Gastrocnemius medialis (tissue), 4 donors: ENCODE results near the gene LMBR1. TPM values are rescaled to one million over a fixed set of nuclear protein-coding genes. Genes with fewer than 3 reads are reported as not detected.

Experiments used
- ATAC-seq, 2 donors: fragments of 150-250 bp; one replicate each; pipeline ENCODE4 v1.9.1; 2016
- DNase-seq, 2 donors: peaks; one replicate each; pipeline ENCODE4 v3.0.0-alpha.2; 2019
- H3K27ac ChIP-seq, 4 donors: fragments of 200-600 bp; sonication (generic); 1 replicate in 1 of 4; 2 replicates in 3 of 4; pipeline ENCODE4 v1.5.1; 2016 to 2018; ENCODE audit warnings: mild to moderate bottlenecking in 2 of 4, moderate library complexity in 1 of 4
- H3K27me3 ChIP-seq, 3 donors: fragments of 200-600 bp; sonication (generic) in 2 of 3; 1 replicate in 1 of 3; 2 replicates in 2 of 3; pipeline versions ENCODE4 v1.5.1 to v1.6.0; 2016 to 2019; ENCODE audit warnings: mild to moderate bottlenecking in 1 of 3, moderate library complexity in 1 of 3
- H3K36me3 ChIP-seq, 2 donors: fragments of 200-600 bp; sonication (generic) in 1 of 2; one replicate each; pipeline ENCODE4 v1.5.1; 2017 to 2018
- H3K4me1 ChIP-seq, 2 donors: fragments of 200-600 bp; sonication (generic) in 1 of 2; one replicate each; pipeline ENCODE4 v1.5.1; 2016 to 2017; ENCODE audit warnings: mild to moderate bottlenecking in 2 of 2
- H3K4me3 ChIP-seq, 4 donors: fragments of 200-600 bp; sonication (generic) in 3 of 4; 1 replicate in 1 of 4; 2 replicates in 3 of 4; pipeline ENCODE4 v1.5.1; 2016 to 2019; ENCODE audit warnings: mild to moderate bottlenecking in 2 of 4
- H3K9me3 ChIP-seq, 3 donors: fragments of 200-600 bp; sonication (generic) in 2 of 3; 1 replicate in 1 of 3; 2 replicates in 2 of 3; pipeline ENCODE4 v1.5.1; 2016 to 2019
- POLR2A ChIP-seq, 2 donors: fragments of 450-650 bp; IDR thresholded peaks; one replicate each; pipeline ENCODE4 v1.6.1; 2017; ENCODE audit warnings: antibody characterized with exemption in 2 of 2, mild to moderate bottlenecking in 2 of 2, moderate library complexity in 2 of 2
- in situ Hi-C, 4 donors: fragments of 200-750 bp; cut with MboI; loops; one replicate each; pipeline versions ENCODE4 v1.15.0 to v1.8.0; 2017; ENCODE audit warnings: low sequenced_read_pairs in 4 of 4
- intact Hi-C: fragments of 100-400 bp; cut with DNase I; formaldehyde crosslinking; loops from one replicate; pipeline ENCODE4 v1.15.1; 2023; ENCODE audit warnings: low total_unique reads
- total RNA-seq, 4 donors: library from RNA; depleted of rRNA; stranded (reverse); fragments of >200 nt; gene quantifications; one replicate each; pipeline versions ENCODE4 v1.1.0 to v1.2.3, GENCODE V29; 2016
- TF ChIP-seq, protein P1 (sequence below), 5 experiments: fragments of 450-650 bp in 3 of 5; fragments of 200-600 bp in 2 of 5; sonication (generic) in 2 of 5; IDR thresholded peaks in 4 of 5; conservative IDR thresholded peaks in 1 of 5; 1 replicate in 4 of 5; 2 replicates in 1 of 5; pipeline ENCODE4 v1.5.1; 2016 to 2019; ENCODE audit warnings: antibody characterized with exemption in 5 of 5, mild to moderate bottlenecking in 3 of 5, moderate library complexity in 3 of 5

The LMBR1 gene
- total RNA-seq, 4 donors from 2014 or later, result 27.9 to 87.0 (median 35.3) TPM

DNA sequence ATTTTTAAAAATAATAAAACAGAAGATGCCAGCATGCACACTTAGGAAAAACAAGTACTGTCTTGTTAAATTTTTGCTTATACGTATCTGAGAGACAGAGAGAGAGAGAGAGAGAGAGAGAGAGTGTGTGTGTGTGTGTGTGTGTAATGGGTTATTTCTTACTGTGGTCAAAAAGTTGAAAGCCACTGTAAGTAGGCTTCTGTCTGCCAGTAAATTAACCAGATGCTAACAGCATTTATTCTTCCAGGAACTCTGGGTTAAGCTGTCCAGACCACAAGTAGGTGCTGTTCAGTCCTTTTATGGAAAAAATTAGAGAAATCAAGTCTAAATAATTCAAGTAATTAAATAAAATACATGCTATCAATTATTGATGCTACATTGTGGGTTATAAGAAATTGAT, 212.7 kb downstream of the LMBR1 start:
- in situ Hi-C loops (no loop called here), intact Hi-C loops (no loop called here)
- ATAC-seq, result no peak
- Histone ChIP-seq H3K4me3 (no peak overlapping the region), H3K27ac (no peak overlapping the region), H3K27me3 (no peaks in the 10 kb centered on the region), H3K4me1 (no peaks in the 10 kb centered on the region), H3K36me3 (peaks cover 3 to 71% of the 10 kb centered on the region in 2 donors), H3K9me3 (no peaks in the 10 kb centered on the region)
- TF ChIP-seq, protein P1, sequence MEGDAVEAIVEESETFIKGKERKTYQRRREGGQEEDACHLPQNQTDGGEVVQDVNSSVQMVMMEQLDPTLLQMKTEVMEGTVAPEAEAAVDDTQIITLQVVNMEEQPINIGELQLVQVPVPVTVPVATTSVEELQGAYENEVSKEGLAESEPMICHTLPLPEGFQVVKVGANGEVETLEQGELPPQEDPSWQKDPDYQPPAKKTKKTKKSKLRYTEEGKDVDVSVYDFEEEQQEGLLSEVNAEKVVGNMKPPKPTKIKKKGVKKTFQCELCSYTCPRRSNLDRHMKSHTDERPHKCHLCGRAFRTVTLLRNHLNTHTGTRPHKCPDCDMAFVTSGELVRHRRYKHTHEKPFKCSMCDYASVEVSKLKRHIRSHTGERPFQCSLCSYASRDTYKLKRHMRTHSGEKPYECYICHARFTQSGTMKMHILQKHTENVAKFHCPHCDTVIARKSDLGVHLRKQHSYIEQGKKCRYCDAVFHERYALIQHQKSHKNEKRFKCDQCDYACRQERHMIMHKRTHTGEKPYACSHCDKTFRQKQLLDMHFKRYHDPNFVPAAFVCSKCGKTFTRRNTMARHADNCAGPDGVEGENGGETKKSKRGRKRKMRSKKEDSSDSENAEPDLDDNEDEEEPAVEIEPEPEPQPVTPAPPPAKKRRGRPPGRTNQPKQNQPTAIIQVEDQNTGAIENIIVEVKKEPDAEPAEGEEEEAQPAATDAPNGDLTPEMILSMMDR (IDR thresholded peaks at IDR 0.05 in 4 of 5, conservative IDR thresholded peaks at IDR 0.05 in 1 of 5), result no peak
- no peak for TF ChIP-seq POLR2A (IDR thresholded peaks at IDR 0.05)
- DNase-seq, result no peak

DNA sequence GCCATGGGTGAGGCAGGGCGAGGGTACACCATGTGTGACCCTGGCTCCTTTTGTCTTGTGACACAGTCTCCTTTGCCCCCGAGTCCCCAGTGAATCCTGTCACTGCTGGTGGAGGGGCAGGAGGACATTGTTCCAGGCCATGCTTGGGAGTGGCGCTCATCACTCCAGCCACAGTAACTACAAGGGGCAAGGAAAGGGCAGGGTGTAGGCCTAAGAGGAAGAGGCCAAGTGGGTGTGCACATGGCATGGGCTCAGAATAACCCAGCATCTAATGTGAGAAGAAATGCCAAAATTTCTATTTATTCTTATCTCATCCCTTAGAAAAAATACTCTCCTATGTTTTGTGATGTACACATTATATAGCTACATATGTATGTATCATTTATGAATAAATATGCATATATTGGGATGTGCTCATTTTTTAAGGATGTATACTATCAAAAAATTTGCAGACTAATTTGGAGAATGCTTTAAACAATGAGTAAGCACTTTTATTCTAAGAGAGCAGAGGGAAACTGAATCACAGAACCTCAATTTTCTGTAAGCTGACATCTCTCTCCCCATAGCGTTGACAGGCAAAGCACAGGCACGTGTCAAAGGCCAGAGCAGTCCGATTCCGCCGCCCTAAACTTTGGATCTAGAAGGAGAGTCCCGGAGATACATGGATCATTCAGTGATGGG, 215.5 kb downstream of the LMBR1 start:
- H3K36me3 ChIP-seq, result peaks cover 3 to 58% of the 10 kb centered on the region in 2 donors

GRCh38 chr7:156676263-156676662, 216.7 kb downstream of the LMBR1 start:
- Histone ChIP-seq H3K4me1 (no peaks in the 10 kb centered on the region), H3K9me3 (no peaks in the 10 kb centered on the region), H3K36me3 (peaks cover 3 to 54% of the 10 kb centered on the region in 2 donors), H3K27ac (no peak overlapping the region), H3K27me3 (no peaks in the 10 kb centered on the region), H3K4me3 (no peak overlapping the region)
- no peak for DNase-seq
- intact Hi-C loops (no loop called here), in situ Hi-C loops (no loop called here)
- TF ChIP-seq, protein P1 (IDR thresholded peaks at IDR 0.05 in 4 of 5, conservative IDR thresholded peaks at IDR 0.05 in 1 of 5), result no peak
- TF ChIP-seq POLR2A (IDR thresholded peaks at IDR 0.05), result no peak
- ATAC-seq, result no peak

More for the DNA sequence above, 215.5 kb downstream of the LMBR1 start:
- intact Hi-C loops, result no loop called here
- in situ Hi-C loops, result no loop called here
- Histone ChIP-seq H3K27ac (no peak overlapping the region), H3K4me3 (no peak overlapping the region), H3K4me1 (no peaks in the 10 kb centered on the region), H3K27me3 (no peaks in the 10 kb centered on the region), H3K9me3 (no peaks in the 10 kb centered on the region)
- no peak for TF ChIP-seq POLR2A (IDR thresholded peaks at IDR 0.05)
- TF ChIP-seq, protein P1 (IDR thresholded peaks at IDR 0.05 in 4 of 5, conservative IDR thresholded peaks at IDR 0.05 in 1 of 5), result no peak
- no peak for DNase-seq
- ATAC-seq, result no peak

DNA sequence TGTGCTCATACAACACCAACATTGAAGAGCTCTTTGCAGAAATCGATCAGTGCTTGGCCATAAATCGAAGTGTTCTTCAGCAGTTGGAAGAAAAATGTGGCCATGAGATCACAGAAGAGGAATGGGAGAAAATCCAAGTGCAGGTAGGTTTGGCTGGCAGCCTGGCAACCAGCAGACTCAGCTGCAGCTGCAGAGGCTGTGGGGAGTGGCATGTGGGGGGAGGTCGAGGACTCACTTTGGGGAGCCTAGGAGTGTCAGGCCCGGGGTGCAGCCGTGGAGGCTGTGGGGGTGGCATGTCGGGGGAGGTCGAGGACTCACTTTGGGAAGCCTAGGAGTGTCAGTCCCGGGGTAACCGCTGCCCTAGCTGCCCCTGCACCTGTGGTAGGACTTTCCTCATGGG, 217.3 kb downstream of the LMBR1 start:
- ATAC-seq (no peak), DNase-seq (no peak)
- intact Hi-C loops (no loop called here), in situ Hi-C loops (no loop called here)
- H3K4me1 ChIP-seq, result no peaks in the 10 kb centered on the region
- no peaks in the 10 kb centered on the region for H3K9me3 ChIP-seq
- no peak for TF ChIP-seq POLR2A (IDR thresholded peaks at IDR 0.05)
- TF ChIP-seq, protein P1 (IDR thresholded peaks at IDR 0.05 in 4 of 5, conservative IDR thresholded peaks at IDR 0.05 in 1 of 5), result no peak
- no peak overlapping the region for H3K4me3 ChIP-seq
- H3K36me3 ChIP-seq, result peaks cover 3 to 54% of the 10 kb centered on the region in 2 donors
- H3K27me3 ChIP-seq, result no peaks in the 10 kb centered on the region
- no peak overlapping the region for H3K27ac ChIP-seq

- DNase-seq, result no peak
These were observed 219.1 kb downstream of the LMBR1 start for GRCh38 chr7:156673902-156674301.

More at GRCh38 chr7:156673902-156674301, 219.1 kb downstream of the LMBR1 start:
- TF ChIP-seq POLR2A (IDR thresholded peaks at IDR 0.05), result no peak
- TF ChIP-seq, protein P1 (IDR thresholded peaks at IDR 0.05 in 4 of 5, conservative IDR thresholded peaks at IDR 0.05 in 1 of 5), result no peak
- in situ Hi-C loops (no loop called here), intact Hi-C loops (no loop called here)
- no peaks in the 10 kb centered on the region for H3K9me3 ChIP-seq
- no peak for ATAC-seq
- no peak overlapping the region for H3K27ac ChIP-seq
- no peaks in the 10 kb centered on the region for H3K27me3 ChIP-seq
- no peak overlapping the region for H3K4me3 ChIP-seq
- H3K4me1 ChIP-seq, result no peaks in the 10 kb centered on the region
- H3K36me3 ChIP-seq, result peaks cover 0 to 42% of the 10 kb centered on the region in 2 donors
